ENCODE measurements around the gene UGT1A10.

UGT1A10 gene

DNA sequence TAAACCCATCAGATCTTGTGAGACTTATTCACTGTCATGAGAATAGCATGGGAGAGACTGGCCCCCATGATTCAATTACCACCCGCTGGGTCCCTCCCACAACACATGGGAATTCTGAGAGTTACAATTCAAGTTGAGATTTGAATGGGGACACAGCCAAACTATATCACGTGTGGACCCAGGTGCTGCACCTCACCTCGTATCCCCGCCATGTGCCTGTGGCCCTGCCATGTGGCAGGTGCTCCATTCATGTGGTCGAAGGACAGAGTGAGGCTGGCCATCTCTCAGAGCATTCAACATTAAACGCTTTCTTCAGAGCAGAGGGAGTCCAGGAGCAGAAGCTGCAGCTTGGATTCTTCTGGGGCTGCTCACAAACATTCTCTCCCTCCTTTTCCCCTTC is 174.1 kb downstream of the UGT1A10 start:
- TF ChIP-seq, protein P1, sequence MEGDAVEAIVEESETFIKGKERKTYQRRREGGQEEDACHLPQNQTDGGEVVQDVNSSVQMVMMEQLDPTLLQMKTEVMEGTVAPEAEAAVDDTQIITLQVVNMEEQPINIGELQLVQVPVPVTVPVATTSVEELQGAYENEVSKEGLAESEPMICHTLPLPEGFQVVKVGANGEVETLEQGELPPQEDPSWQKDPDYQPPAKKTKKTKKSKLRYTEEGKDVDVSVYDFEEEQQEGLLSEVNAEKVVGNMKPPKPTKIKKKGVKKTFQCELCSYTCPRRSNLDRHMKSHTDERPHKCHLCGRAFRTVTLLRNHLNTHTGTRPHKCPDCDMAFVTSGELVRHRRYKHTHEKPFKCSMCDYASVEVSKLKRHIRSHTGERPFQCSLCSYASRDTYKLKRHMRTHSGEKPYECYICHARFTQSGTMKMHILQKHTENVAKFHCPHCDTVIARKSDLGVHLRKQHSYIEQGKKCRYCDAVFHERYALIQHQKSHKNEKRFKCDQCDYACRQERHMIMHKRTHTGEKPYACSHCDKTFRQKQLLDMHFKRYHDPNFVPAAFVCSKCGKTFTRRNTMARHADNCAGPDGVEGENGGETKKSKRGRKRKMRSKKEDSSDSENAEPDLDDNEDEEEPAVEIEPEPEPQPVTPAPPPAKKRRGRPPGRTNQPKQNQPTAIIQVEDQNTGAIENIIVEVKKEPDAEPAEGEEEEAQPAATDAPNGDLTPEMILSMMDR (conservative IDR thresholded peaks at IDR 0.05; ENCODE audit: low read length): no peak
- DNase-seq (ENCODE audit: low read depth): no peak
- H3K4me3 ChIP-seq (ENCODE audit: low read length): no peak overlapping the region

- no peak for DNase-seq (ENCODE audit: low read depth)
- TF ChIP-seq, protein P1 (conservative IDR thresholded peaks at IDR 0.05; ENCODE audit: low read length): no peak
- no peak overlapping the region for H3K4me3 ChIP-seq (ENCODE audit: low read length)
These were observed 174.8 kb downstream of the UGT1A10 start for GRCh38 chr2:233811087-233811486.

DNA sequence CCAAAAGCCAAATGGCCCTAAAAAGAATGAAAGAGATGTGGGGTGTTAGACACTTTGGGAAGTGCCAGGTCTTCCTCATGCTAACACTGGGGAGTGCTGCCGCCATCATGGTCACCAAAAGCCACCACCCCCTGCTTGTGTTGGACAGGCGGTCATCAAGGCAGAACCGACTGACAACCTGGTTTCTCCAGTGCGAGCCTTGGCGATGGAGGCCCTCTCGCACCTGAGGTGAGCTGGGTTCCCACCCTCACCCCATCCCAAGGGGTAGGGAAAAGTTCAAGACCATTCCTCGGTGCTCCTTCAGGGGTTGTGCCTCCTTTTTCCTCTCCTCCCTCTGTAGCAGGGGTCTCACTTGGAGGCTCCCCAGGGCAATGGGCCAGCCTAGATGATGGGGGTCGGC is 175.5 kb downstream of the UGT1A10 start:
- no peak overlapping the region for H3K4me3 ChIP-seq (ENCODE audit: low read length)
- no peak for DNase-seq (ENCODE audit: low read depth)
- TF ChIP-seq, protein P1 (conservative IDR thresholded peaks at IDR 0.05; ENCODE audit: low read length): no peak

DNA sequence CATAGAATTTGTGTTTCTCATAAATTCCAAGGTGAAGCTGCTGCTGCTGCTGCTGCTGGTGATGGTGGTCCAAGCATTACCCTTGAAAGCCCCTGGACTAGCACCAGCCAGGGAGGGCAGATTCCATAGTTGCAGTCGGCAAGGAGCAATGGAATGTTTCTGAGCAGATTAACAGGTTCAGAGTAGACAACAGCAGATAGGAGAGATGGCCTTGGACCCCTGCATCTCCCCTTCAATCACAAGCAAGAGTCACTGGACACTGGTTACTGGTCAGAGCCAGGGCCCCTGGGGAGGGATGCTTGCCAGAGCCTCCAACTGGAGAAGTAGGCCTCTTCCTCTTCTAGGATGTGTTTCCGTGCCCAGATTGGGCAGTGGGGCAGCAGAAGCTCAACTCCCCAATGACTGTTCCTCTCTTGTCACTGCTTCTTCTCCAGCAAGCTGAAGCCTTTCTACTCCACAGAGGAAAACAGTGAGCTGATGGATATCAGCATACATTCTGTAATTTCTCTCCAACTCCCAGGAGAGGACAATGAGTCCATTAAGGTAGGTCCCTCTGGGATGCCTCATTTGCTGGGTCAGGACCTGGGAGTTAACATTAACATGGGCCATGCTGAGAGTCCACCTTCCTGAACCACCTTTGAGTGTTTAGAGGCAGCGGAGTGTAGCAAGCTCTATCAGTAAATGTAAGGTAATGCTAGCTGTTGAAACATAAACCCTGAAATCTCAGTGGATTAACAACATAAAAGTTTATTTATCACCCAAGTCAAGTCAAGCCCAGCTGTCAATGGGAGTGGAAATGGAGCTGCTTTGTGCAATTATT is 177.2 kb downstream of the UGT1A10 start:
- no peak overlapping the region for H3K4me3 ChIP-seq (ENCODE audit: low read length)

GRCh38 chr2:233814056-233814835 is 178.0 kb downstream of the UGT1A10 start:
- no peak for DNase-seq (ENCODE audit: low read depth)
- TF ChIP-seq, protein P1 (conservative IDR thresholded peaks at IDR 0.05; ENCODE audit: low read length): no peak
- no peak overlapping the region for H3K4me3 ChIP-seq (ENCODE audit: low read length)

More for the DNA sequence above, 177.2 kb downstream of the UGT1A10 start:
- DNase-seq (ENCODE audit: low read depth): no peak
- TF ChIP-seq, protein P1 (conservative IDR thresholded peaks at IDR 0.05; ENCODE audit: low read length): no peak

GRCh38 chr2:233815861-233816260 is 179.6 kb downstream of the UGT1A10 start:
- DNase-seq (ENCODE audit: low read depth): peak; percentile 18
- no peak overlapping the region for H3K4me3 ChIP-seq (ENCODE audit: low read length)
- TF ChIP-seq, protein P1 (conservative IDR thresholded peaks at IDR 0.05; ENCODE audit: low read length): no peak

Measured in AG10803 (cell line).